HepG2 (cell line): ENCODE data around the gene INPP5K. TPM values are rescaled to one million over a fixed set of nuclear protein-coding genes. Genes with fewer than 3 reads are reported as not detected.

Source experiments
- AFF4 ChIP-seq: sonication (generic); formaldehyde crosslinking; IDR thresholded peaks from 2 replicates; pipeline ENCODE4 v1.4.0; 2020; ENCODE audit warnings: missing genetic modification reagents
- LBX2 ChIP-seq: sonication (generic); formaldehyde crosslinking; IDR thresholded peaks from 2 replicates; pipeline ENCODE4 v1.5.0; 2020; ENCODE audit warnings: missing genetic modification reagents, mild to moderate bottlenecking, borderline replicate concordance
- POLR2AphosphoS5 ChIP-seq: IDR thresholded peaks from 2 replicates; pipeline ENCODE4 v1.6.1; 2012; ENCODE audit warnings: low read depth, low read length
- TFDP1 ChIP-seq: IDR thresholded peaks from 2 replicates; pipeline ENCODE4 v1.6.1; 2016; ENCODE audit warnings: missing compliant biosample characterization, missing genetic modification reagents, borderline replicate concordance
- THAP7 ChIP-seq: sonication (generic); formaldehyde crosslinking; IDR thresholded peaks from 2 replicates; pipeline ENCODE4 v1.8.1; 2023; ENCODE audit warnings: mild to moderate bottlenecking, missing genetic modification reagents
- ZNF292 ChIP-seq: sonication (generic); formaldehyde crosslinking; IDR thresholded peaks from 2 replicates; pipeline ENCODE4 v1.8.1; 2022; ENCODE audit warnings: mild to moderate bottlenecking, low read depth, missing genetic modification reagents, borderline replicate concordance
- ZNF503 ChIP-seq: sonication (generic); formaldehyde crosslinking; IDR thresholded peaks from 2 replicates; pipeline ENCODE4 v1.4.0; 2020; ENCODE audit warnings: missing genetic modification reagents
- ZNF530 ChIP-seq: sonication (generic); formaldehyde crosslinking; IDR thresholded peaks from 2 replicates; pipeline ENCODE4 v1.5.0; 2020; ENCODE audit warnings: low read depth, mild to moderate bottlenecking, missing genetic modification reagents
- ZNF552 ChIP-seq: sonication (generic); formaldehyde crosslinking; IDR thresholded peaks from 2 replicates; pipeline ENCODE4 v1.9.0; 2022; ENCODE audit warnings: missing genetic modification reagents, mild to moderate bottlenecking, borderline replicate concordance
- ZNF574 ChIP-seq: sonication (generic); formaldehyde crosslinking; IDR thresholded peaks from 2 replicates; pipeline ENCODE4 v1.4.0; 2020; ENCODE audit warnings: missing genetic modification reagents
- ZNF674 ChIP-seq: sonication (generic); formaldehyde crosslinking; IDR thresholded peaks from 2 replicates; pipeline ENCODE4 v1.5.0; 2020; ENCODE audit warnings: low read depth, mild to moderate bottlenecking, missing genetic modification reagents
- ZSCAN20 ChIP-seq: sonication (generic); formaldehyde crosslinking; IDR thresholded peaks from 2 replicates; pipeline ENCODE4 v1.4.0; 2020; ENCODE audit warnings: missing genetic modification reagents, mild to moderate bottlenecking, borderline replicate concordance
- ZSCAN5A ChIP-seq: sonication (generic); formaldehyde crosslinking; IDR thresholded peaks from 2 replicates; pipeline ENCODE4 v1.8.0; 2022; ENCODE audit warnings: mild to moderate bottlenecking, missing genetic modification reagents, borderline replicate concordance
- polyA plus RNA-seq, 8 experiments: library from polyadenylated mRNA; depleted of rRNA in 3 of 8; stranded (reverse) in 7 of 8; unstranded in 1 of 8; fragments of >200 nt; fragmentation: Illumina TruSeq in 4 of 8; extraction: Trizol in 4 of 8; gene quantifications; 2 replicates each; pipeline versions ENCODE4 v1.2.1 to v1.2.3, GENCODE V29; 2011 to 2016; ENCODE audit warnings: low read depth in 4 of 8, missing spikeins in 1 of 8, mixed read lengths in 1 of 8; ENCODE audit not compliant: insufficient read depth in 1 of 8
- total RNA-seq, 5 experiments: library from RNA; depleted of rRNA; stranded (reverse); fragments of >200 nt; fragmentation: Illumina TruSeq; extraction: Trizol; gene quantifications; 2 replicates each; pipeline ENCODE4 v1.2.3, GENCODE V29; 2016; ENCODE audit warnings: low read depth in 1 of 5

INPP5K gene
- total and polyA plus RNA-seq, 2 of the 13 experiments (the other 11 are each of a cell fraction or from before 2014, with no cell fraction given): 4.8 to 9.6 TPM

GRCh38 chr17:1487939-1488825 is 28.2 kb downstream of the INPP5K start (continued):
- TF ChIP-seq ZNF552 (CRISPR knock-in tag): no peak
- 0 out of 2 replicates have a peak, but pooled peaks have one; percentile 8 for TF ChIP-seq POLR2AphosphoS5
- TF ChIP-seq THAP7 (CRISPR knock-in tag): no peak
- no peak for TF ChIP-seq ZSCAN20 (CRISPR knock-in tag)
- TF ChIP-seq TFDP1: no peak
- TF ChIP-seq ZNF503 (CRISPR knock-in tag): no peak
- no peak for TF ChIP-seq ZNF292
- no peak for TF ChIP-seq ZSCAN5A (CRISPR knock-in tag)
- peak; percentile 57; the same call in 1 of the 2 replicates for TF ChIP-seq ZNF574 (CRISPR knock-in tag)
- TF ChIP-seq ZNF530 (CRISPR knock-in tag): no peak
- no peak for TF ChIP-seq AFF4
- TF ChIP-seq ZNF674 (CRISPR knock-in tag): no peak
- no peak for TF ChIP-seq LBX2 (CRISPR knock-in tag)
